ENCODE data around the gene LETMD1. TPM values are rescaled to one million over a fixed set of nuclear protein-coding genes. Genes with fewer than 3 reads are reported as not detected.

Gene LETMD1
- total and polyA plus RNA-seq, 2 of the 8 experiments (the other 6 are each of a cell fraction or from before 2014, with no cell fraction given), result 39.4 to 65.3 TPM

GRCh38 chr12:51033048-51033447, 15.1 kb upstream of the LETMD1 start:
- H2BK120ac ChIP-seq (replicated peaks; ENCODE audit: low read depth, low read length), result no peak overlapping the region
- no peak overlapping the region for H3K9ac ChIP-seq (replicated peaks in 1 of 4; ENCODE audit: extremely low read depth in 1 of 4, low read depth in 3 of 4, low read length in 3 of 4)
- no peak overlapping the region for H3K4me3 ChIP-seq (ENCODE audit: extremely low read depth in 1 of 4, insufficient read depth in 2 of 4, low read depth in 3 of 4, low read length in 4 of 4)
- H4K20me1 ChIP-seq (replicated peaks in 1 of 2; ENCODE audit: control insufficient read depth in 1 of 2, insufficient read depth in 2 of 2, low read length in 2 of 2), result no peaks in the 10 kb centered on the region
- no peak overlapping the region for H3K56ac ChIP-seq (replicated peaks; ENCODE audit: insufficient read length, low read depth, low read length)
- H3K4ac ChIP-seq (replicated peaks; ENCODE audit: insufficient read length, low read depth, low read length), result no peak overlapping the region
- no peak overlapping the region for H2AK5ac ChIP-seq (ENCODE audit: low read depth, low read length)
- H3K18ac ChIP-seq (ENCODE audit: extremely low read depth, low read length), result no peak overlapping the region
- no peak overlapping the region for H4K8ac ChIP-seq (ENCODE audit: extremely low read depth, insufficient read depth, low read length)
- H3K79me1 ChIP-seq (ENCODE audit: low read depth, low read length), result no peaks in the 10 kb centered on the region
- DNase-seq (ENCODE audit: low read depth in 1 of 2, low spot score in 2 of 2) (no peak), FAIRE-seq (no peak)
- no peaks in the 10 kb centered on the region; the same call in 1 of the 2 replicates for H3K23me2 ChIP-seq (ENCODE audit: low read depth, low read length)
- H2BK20ac ChIP-seq (ENCODE audit: low read length), result no peak overlapping the region
- H3K23ac ChIP-seq (ENCODE audit: insufficient read length), result no peak overlapping the region
- no peak overlapping the region for H3K14ac ChIP-seq (ENCODE audit: insufficient read length)
- no peaks in the 10 kb centered on the region for H3K79me2 ChIP-seq (ENCODE audit: control insufficient read depth in 1 of 2, insufficient read depth in 2 of 2, low read length in 2 of 2)
- H3K27ac ChIP-seq (ENCODE audit: low read depth, low read length), result no peak overlapping the region
- H4K5ac ChIP-seq (ENCODE audit: insufficient read length, low read depth, low read length), result no peak overlapping the region
- WGBS, 2 experiments (ENCODE audit: extremely low coverage in 1 of 2, insufficient coverage in 1 of 2, insufficient read length in 1 of 2, insufficient replicate concordance in 2 of 2, low coverage in 1 of 2, low lambda C conversion rate in 2 of 2, missing lambda C conversion rate in 1 of 2), result 85% methylated on average over 2 of the region's 2 CpGs; no CpG with 5 or more reads in 1 of the 2 experiments
- H3K27me3 ChIP-seq (replicated peaks in 1 of 4; ENCODE audit: control insufficient read depth in 3 of 4, extremely low read depth in 1 of 4, insufficient read depth in 3 of 4, low read length in 3 of 4), result no peaks in the 10 kb centered on the region; a peak in 1 of 7 replicates
- ChIA-PET CTCF (ENCODE audit: partially characterized antibody) (interaction anchor here (0.6 to 1.5 kb wide), 5 partner anchors 14 to 840 kb away, joined by 3 to 6 read pairs (median 4); no protein-coding TSS in a partner anchor), POLR2A (ENCODE audit: partially characterized antibody) (interaction anchor here (0.6 to 1.7 kb wide), 3 partner anchors 190 to 270 kb away, joined by 3 to 4 read pairs (median 3); partner anchors contain the start of gene TMPRSS12)
- no peak overlapping the region for H4K91ac ChIP-seq (replicated peaks; ENCODE audit: insufficient read length, low read length)
- H3K9me3 ChIP-seq (ENCODE audit: insufficient read depth in 2 of 2, low read depth in 1 of 2, low read length in 1 of 2), result no peaks in the 10 kb centered on the region
- H2BK15ac ChIP-seq (ENCODE audit: low read length), result no peak overlapping the region
- H3K36me3 ChIP-seq (ENCODE audit: control insufficient read depth in 2 of 4, insufficient read depth in 4 of 4, low read length in 3 of 4), result no peaks in the 10 kb centered on the region
- H2BK12ac ChIP-seq (ENCODE audit: low read depth, low read length), result no peak overlapping the region
- H2AFZ ChIP-seq (ENCODE audit: low read length), result no peak overlapping the region
- no peak overlapping the region for H3K4me2 ChIP-seq (ENCODE audit: insufficient read depth in 1 of 2, low read depth in 2 of 2, low read length in 2 of 2)
- peaks cover 0 to 4% (median 0%) of the 10 kb centered on the region in 4 experiments; a peak in 1 of 7 replicates for H3K4me1 ChIP-seq (replicated peaks in 1 of 4; ENCODE audit: control insufficient read depth in 3 of 4, insufficient read depth in 4 of 4, low read length in 3 of 4)
- TF ChIP-seq EP300 (IDR thresholded peaks at IDR 0.05; ENCODE audit: borderline replicate concordance in 1 of 2, low read depth in 2 of 2, low read length in 2 of 2), result no peak
- no peak for TF ChIP-seq CHD2 (IDR thresholded peaks at IDR 0.05; ENCODE audit: low read length)
- no peak for TF ChIP-seq SRF (IDR thresholded peaks at IDR 0.05; ENCODE audit: low read depth, low read length)
- no peak for TF ChIP-seq ASH2L (IDR thresholded peaks at IDR 0.05; ENCODE audit: low read length)
- no peak for TF ChIP-seq JUN (IDR thresholded peaks at IDR 0.05; ENCODE audit: low read depth, low read length)
- TF ChIP-seq, protein P1, sequence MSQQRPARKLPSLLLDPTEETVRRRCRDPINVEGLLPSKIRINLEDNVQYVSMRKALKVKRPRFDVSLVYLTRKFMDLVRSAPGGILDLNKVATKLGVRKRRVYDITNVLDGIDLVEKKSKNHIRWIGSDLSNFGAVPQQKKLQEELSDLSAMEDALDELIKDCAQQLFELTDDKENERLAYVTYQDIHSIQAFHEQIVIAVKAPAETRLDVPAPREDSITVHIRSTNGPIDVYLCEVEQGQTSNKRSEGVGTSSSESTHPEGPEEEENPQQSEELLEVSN (IDR thresholded peaks at IDR 0.05), result no peak
- no peak for TF ChIP-seq SP1 (IDR thresholded peaks at IDR 0.05; ENCODE audit: low read depth, low read length)
- TF ChIP-seq TCF12 (IDR thresholded peaks at IDR 0.05; ENCODE audit: low read depth, low read length), result no peak
- no peak for TF ChIP-seq NANOG (IDR thresholded peaks at IDR 0.05; ENCODE audit: insufficient read depth, low read depth, low read length, poor library complexity, severe bottlenecking)
- TF ChIP-seq POLR2A (IDR thresholded peaks at IDR 0.05; ENCODE audit: control extremely low read depth in 1 of 2, low read depth in 2 of 2, low read length in 2 of 2), result no peak
- H2BK5ac ChIP-seq (ENCODE audit: low read depth, low read length), result no peak overlapping the region
